GM18861 (cell line): ENCODE results near the gene TBCEL.
"Not testable (repeated sequence)": the region's sequence is repeated elsewhere in the genome, so short reads cannot be mapped to it uniquely, and the experiment has no call there.

Source experiments
- ATAC-seq: cut with Tn5 transposase; IDR thresholded peaks from one replicate; pipeline ENCODE4 v1.9.1; 2021; ENCODE audit not compliant: unreplicated experiment

Gene TBCEL

DNA sequence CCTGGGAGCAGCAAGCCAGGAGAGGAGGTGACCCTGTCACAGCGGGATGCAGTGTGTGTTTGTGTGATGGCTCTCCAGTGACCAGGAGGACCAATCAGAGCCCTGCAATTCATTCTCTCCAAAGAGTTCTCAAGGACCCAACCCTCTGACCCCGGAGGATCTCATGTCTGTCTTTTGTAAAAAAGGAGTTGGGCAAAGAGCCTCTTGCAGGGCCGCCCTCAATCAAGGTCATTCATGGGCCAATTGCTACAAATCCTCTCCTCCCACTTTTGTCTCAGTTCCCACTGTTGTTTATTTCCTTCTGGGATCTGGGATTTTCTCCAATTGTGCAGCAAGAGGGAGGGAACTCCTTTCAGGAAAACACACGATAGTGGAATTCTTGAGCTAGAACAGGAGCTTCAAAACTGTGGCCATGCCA, 81.2 kb downstream of the TBCEL start:
- ATAC-seq, result no peak

DNA sequence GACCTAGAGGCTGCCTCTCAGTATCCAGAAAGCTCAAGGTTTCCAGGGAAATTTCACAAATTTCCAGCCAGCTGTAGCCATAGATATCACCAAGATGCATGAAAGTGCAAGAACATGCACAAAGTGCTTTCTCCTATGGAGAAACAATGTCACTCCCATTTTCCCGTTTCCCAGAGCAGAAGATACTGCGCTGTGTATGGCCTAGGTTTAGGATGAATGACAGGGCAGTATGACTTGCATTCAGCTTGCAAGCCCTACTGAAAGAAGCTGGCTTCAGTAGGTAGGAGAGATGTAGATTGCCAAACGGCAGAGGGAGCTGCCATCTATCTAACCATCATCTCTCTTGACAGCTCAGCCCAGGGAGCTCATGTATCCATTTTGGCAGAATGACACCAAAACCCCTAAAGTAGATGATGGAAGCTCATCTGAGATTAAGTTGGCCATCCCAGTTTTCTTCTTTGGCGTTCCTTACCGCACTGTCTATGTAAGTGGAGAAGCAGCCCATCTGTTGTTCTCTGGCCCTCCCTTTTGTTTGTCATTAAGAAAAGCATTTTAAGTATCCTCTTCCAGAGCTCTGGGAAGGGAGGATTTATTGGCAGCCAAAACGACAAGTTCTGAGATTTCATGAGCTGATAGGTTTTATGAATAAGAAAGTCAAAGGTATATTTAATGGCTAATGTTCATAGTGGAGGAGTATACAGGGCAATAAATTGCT, 81.7 kb downstream of the TBCEL start:
- ATAC-seq, result no peak

DNA sequence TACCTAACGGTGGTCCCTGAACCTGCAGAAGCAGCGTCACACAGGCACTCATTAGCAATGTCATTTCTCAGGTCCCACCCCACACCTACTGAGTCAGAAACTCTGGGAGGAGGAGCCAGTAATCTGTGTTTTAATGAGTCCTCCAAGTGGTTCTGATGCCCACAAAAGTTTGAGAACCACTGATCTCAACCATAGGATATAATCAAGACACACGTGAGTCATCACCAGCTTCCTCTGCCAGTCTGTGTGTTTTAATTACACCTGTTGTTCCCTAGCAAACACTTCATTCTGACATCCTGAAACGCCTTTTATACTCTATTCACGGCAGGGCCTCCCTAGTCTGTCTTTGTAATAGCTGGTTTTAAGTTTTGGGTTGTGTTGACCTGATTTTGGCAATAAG, 82.9 kb downstream of the TBCEL start:
- ATAC-seq, result no peak

DNA sequence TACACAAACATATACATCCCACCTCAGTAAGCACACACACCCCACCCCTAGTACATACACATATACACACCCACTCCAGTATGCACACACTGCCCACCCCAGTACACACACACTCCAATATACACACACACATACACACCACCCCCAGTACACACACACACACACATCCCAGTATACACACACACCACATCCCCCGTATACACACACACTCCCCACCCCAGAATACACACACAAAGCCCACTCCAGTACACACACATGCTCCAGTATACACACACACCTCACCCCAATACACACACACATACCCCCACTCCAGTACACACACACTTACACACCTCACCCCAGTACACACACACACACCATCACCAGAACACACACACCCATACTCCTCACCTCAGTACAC, 84.5 kb downstream of the TBCEL start:
- no peak for ATAC-seq

DNA sequence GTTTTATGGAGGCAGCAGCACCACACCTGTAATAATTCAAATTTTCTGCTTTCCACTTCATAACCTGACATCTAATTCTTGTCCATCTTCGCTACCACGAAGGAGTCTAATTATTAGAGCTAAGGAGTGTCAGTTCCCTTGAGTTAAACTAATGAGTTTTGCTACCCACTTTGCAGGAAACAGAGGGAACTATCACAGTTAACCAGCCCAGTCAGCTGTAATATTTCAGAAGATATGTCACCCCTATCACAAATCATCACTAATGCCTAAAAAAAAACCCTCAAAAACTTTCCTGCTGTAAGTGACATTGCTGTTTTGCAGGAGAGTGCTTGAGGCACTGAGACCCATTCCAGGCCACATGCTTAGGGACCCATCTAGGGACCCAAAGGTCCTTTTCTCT, 85.6 kb downstream of the TBCEL start:
- ATAC-seq, result no peak

DNA sequence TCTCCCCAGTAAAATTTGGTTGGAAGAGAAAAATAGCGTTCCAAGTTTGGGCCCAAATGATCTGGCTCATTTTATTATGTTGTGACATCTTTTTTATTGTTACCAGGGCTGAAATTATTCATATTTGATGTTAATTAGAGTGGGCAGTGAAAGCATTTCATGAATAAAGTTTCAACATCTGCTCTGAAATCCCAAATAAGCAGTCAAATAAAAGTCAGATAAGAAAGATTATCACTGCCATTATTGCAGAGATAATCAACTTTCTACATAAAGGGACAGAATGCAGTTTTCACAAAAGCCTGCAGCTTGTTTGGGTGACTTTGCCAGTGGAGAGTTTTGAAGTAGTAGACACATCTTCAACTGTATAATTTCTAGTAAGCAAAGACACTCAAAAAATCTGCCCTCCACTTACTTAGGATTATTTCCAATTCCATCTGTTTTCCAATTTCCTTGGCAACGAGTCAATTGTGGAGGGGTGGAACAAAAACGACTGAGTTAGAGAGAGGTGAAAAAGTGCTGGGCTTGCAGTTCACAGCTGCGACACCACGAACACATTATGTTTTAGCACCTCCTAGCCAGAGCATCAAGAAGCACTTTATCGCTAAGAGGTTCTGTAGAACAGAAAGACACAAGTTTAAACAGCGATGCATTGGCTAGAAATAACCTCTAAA, 86.1 kb downstream of the TBCEL start:
- ATAC-seq, result no peak

DNA sequence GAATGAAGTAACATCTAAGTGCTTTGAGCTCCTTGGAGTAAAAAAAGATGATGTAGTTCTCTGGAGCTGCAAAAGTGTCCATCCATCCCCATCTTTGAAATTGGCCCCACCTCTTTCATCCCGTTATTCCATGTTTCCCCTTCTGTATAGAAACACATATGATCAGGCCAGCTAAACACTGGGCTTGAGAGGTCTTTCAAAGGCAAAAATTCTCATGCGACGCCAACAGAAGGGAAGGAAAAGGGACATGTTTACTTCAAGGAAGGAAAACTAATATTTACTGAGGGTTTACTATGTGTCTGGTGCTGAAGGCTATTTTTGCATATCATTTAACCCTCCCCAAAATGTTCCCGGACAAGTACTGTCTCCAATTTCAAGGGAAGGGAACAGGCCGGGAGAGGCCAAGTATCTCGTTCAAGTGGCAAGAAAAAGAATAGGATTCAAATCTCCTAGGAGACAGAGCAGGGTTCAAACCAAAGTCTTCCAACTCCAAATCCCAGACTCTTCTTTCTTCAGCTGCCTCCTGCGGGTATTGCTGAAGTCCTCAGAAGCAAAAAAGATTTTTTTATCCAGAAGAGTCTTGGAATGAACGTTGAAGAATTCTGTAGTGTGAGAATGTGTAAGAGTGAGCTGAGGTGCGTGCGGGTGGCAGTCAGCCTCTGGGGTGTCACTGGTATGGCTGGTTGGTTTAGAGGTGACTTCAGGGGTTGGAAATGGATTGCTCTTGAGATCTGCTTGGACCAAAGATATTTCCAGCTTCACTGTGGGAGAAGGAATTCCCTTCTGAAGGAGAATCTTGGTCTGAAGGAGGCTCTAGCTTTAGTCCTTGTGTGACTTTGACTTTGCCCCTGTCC, 87.2 kb downstream of the TBCEL start:
- ATAC-seq, result no peak

DNA sequence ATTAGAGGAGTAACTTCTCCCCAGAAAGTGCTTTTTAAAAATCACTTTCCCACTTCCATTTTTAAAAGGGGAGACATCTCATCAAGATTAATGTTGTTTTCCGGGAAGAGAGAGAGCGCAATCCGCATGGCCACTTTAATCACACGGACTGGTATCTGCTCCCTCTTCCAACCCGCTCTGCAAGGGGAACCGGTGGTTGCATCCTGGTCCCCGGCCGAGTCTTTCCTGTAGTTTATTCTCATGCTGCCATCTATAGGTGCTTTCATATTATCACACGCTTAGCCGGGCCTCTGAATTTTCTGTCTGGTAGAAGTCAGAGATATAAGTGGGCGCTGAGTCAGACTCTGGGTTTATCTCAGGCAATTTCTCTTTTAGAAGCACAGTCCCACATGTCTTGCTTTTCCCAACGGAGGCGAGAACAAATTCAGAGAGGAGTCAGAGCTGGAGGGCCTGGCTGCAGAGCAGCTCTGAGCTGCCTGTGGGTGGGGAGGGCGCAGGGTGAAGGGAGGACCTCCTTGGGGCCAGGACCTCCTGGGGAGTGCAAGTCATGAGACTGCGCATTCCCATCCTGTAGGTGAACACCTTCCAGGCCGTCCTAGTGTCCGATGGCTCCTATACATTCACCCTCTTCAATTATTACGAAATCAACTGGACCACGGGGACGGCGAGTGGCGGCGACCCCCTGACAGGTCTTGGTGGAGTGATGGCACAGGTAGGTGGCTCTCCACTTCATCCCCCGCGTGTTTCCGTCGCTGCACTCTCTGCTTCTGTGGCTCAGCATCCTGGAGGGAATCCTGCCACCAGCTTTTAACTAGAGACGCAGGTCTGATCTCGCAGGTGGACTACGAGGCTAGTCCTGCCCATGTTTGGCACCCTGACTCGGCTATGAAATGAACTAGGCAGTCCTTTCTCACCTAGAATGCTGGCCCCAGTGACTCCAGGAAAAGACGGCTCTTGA, 88.9 kb downstream of the TBCEL start:
- ATAC-seq, result no peak

DNA sequence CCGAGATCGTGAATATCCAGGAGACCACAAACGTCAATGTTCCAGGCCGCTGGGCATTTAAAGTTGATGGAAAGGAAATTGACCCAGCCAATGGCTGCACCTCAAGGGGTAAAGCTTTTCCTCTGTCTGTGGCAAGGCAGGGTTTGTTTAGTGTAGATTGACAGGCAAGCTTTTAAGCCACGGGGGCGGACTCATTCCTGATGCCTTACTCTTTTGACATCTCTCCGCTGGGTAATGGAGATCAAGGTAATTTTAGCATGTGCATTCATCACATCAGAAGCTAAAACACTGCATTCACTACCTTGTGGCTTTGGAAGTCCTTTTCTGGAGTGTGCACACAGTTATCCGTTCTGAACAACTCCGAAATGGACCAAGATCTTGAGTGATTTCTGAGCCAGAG, 89.7 kb downstream of the TBCEL start:
- ATAC-seq, result no peak

DNA sequence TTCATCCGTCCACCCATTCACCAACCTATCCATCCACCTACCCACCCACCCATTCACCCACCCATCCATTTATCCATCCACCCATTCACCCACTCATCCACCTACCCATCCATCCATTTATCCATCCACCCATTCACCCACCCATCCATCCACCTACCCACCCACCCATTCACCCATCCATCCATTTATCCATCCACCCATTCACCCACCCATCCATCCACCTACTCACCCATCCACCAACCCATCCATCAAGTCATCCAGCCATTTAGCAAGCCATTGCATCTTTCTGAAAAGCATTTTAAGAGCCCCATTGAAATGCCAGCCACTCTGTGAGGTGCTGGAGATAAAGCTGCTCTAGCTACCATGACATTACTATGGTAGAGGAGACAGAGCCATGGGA, 91.1 kb downstream of the TBCEL start:
- ATAC-seq, result not testable (repeated sequence)

DNA sequence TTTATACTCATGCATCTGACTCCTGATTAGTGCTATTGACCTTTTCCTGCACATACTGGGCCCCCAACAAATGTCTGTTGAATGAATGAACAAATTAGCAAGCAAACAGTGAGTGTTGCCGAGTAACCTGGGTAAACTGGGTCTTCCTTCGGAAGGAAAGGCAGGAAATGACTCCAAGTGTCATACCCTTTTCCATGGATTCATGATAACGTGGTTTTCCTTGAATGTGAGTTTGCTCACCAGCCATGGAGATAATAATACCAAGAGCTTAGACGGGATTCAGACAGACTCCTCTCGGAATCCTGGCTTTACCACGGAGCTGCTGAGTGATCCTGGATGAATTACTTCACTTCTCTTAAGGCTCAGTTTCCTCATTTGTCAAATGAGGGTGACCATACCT, 93.9 kb downstream of the TBCEL start:
- no peak for ATAC-seq

DNA sequence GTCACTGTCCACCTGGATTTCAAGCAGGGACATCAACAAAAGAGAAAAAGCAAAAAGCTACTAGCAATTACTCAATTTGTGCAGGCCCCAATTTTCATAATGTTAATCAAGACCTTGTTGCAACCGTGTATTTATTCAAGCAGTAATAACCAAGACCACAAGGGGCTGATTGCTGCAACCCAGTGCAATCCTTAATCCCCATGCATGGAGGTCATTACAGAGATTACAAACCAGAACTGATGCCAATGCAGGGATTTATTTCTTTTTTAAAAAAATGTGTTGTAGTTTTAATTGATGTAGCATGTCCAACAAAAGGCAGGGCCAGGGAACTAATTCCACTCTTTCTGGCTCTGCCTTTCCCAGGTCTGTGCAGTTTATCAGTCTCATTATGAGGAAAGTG, 95.5 kb downstream of the TBCEL start:
- ATAC-seq, result no peak

DNA sequence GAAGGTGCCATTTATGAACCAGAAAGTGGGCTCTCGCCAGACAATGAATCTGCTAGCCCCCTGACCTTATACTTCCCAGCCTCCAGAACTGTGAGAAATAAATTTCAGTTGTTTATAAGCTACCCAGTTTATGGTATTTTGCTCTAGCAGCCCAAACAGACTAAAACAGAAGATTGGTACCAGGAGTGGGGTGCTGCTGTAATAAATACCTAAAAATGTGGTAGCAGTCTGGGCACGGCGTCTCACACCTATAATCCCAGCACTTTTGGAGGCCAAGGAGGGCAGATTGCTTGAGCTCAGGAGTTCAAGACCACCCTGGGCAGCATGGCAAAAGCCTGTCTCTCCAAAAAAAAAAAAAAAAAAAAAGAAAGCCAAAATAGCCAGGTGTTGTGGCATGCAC, 98.4 kb downstream of the TBCEL start:
- ATAC-seq, result no peak

DNA sequence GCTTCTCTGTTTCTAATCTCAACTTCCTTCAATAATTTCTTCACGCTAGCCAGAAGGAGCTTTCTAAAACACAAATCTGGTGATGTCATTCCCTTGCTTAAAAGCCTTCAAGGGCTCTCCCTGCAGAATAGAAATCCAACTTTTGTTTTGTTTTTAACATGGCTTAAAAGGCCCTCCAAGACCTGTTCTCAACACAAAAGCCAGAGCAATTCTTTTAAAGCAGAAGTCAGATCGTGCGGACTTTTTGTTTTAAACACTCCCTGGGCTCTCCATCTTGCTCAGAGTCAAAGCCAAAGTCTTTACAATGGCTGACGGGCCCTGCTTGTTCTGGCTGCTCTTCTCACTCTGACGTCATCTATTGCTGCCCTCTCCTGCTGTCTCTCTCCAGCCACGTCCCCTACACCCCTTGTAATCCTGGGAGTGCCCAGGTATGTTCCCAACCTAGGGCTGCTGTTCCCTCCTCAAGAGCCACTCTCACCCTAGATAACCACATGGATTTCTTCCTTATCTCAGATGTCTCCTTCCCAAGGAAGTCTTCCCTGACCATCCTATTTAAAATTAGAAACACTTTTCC, 99.7 kb downstream of the TBCEL start:
- ATAC-seq, result no peak

DNA sequence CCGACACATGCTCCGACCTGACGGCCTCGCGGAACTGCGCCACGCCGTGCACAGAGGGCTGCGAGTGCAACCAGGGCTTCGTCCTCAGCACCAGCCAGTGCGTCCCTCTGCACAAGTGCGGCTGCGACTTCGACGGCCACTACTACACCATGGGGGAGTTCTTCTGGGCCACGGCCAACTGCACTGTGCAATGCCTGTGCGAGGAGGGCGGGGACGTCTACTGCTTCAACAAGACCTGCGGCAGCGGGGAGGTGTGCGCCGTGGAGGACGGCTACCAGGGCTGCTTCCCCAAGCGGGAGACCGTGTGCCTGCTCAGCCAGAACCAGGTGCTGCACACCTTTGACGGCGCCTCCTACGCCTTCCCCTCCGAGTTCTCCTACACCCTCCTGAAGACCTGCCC, 103.9 kb downstream of the TBCEL start:
- no peak for ATAC-seq

DNA sequence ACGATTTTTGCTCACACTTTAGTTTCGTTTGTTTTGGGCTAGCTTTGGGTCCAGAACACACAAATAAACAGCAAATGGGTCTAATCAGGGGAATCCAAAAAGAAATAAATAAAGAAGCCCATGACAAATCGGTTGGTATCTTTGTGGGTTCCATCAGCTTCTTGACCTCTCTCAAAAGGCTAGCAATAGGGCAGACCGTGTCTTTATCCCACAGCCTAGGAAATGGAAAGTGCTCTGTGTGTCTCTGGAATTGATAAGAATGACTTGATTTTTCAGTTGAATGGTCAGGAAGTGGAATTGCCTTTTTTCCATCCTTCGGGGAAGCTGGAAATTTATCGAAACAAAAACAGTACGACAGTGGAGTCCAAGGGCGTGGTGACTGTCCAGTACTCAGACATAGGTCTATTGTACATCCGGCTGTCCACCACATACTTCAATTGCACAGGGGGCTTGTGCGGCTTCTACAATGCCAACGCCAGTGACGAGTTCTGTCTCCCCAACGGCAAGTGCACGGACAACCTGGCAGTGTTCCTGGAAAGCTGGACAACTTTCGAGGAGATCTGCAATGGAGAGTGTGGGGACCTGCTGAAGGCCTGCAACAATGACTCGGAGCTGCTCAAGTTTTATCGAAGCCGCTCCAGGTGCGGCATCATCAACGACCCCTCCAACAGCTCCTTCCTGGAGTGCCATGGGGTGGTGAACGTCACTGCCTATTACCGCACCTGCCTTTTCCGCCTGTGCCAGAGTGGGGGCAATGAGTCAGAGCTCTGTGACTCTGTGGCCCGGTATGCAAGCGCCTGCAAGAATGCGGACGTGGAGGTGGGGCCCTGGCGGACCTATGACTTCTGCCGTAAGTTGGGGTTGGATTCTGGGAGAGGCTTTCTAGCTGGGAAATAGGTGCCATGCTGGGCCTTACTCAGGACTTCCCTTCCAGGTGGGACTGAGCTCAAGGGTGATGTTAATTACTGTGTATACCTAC, 105.7 kb downstream of the TBCEL start:
- ATAC-seq, result no peak

DNA sequence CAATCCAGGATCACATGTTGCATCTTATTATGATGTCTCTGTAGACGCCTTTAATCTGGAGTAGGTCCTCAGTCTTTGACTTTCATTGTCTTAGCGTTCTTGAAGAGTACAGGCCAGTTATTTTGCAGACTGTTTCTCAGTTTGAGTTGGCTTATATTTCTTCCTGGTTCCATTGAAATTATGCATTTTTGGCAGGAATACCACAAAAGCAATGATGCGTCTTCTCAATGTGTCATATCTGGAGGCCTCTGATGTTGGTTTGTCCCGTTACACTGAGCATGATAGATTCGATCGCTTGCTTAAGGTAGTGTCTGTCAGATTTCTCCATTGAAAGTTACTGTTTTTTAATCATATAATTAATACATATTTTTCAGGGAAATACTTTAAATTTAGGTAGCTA, 107.8 kb downstream of the TBCEL start:
- no peak for ATAC-seq

DNA sequence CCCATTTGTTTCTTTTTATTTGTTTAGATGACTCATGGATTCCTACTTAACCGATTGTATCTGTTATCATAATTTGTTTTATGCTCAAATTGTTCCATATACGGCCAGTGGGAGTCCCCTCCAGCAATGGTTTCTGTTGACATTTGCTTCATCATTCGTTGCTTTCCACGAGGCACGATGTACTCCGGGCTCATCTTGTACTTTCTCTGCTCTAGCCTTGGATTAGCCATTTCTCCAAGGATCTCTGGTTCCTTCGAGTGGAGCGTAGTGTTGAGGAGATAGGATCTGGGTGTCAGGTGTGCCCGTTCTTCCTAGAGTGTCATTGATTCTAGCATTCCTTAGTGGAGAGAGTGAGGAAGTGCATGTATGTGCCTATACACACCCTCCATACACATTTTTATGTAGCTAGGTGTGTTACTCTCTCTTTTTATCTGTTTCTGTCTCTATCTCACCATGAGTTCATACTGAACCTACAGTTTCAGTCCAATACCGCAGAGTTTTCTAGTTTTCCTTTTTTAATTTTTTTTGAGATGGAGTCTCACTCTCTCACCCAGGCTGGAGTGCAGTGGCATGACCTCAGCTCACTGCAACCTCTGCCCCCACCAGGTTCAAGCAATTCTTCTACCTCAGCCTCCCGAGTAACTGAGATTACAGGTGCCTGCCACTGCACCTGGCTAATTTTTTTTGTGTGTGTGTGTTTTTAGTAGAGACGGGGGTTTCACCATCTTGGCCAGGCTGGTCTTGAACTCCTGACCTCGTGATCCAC, 108.5 kb downstream of the TBCEL start:
- no peak for ATAC-seq
